HG02610 (cell line): Measurements from ENCODE around the gene COX4I2.
"Not testable (repeated sequence)": the region's sequence is repeated elsewhere in the genome, so short reads cannot be mapped to it uniquely, and the experiment has no call there.

Source experiments
- ATAC-seq: cut with Tn5 transposase; IDR thresholded peaks from one replicate; pipeline ENCODE4 v1.9.1; 2021; ENCODE audit warnings: mild to moderate bottlenecking, moderate library complexity; ENCODE audit not compliant: unreplicated experiment

The COX4I2 gene

GRCh38 chr20:31637660-31638059, at the start of gene COX4I2:
COX4I2 (plus strand) TSS chr20:31637912; CDS start chr20:31639018, 1,106 bp downstream.
- no peak for ATAC-seq

- ATAC-seq, result no peak
These were observed 46.9 kb upstream of the COX4I2 start for GRCh38 chr20:31590717-31591225.

- no peak for ATAC-seq
These were observed 44.3 kb upstream of the COX4I2 start for GRCh38 chr20:31593221-31594001.

GRCh38 chr20:31594002-31594557, 43.6 kb upstream of the COX4I2 start:
- ATAC-seq, result no peak

GRCh38 chr20:31594558-31595379, 42.9 kb upstream of the COX4I2 start:
- ATAC-seq, result no peak

- no peak for ATAC-seq
These were observed 42.4 kb upstream of the COX4I2 start for GRCh38 chr20:31595380-31595653.

GRCh38 chr20:31595654-31596411, 41.9 kb upstream of the COX4I2 start:
- ATAC-seq, result no peak

- ATAC-seq, result not testable (repeated sequence)
These were observed 41.3 kb upstream of the COX4I2 start for GRCh38 chr20:31596412-31596715.

- no peak for ATAC-seq
These were observed 40.8 kb upstream of the COX4I2 start for GRCh38 chr20:31596831-31597480.

- no peak for ATAC-seq
These were observed 40.2 kb upstream of the COX4I2 start for GRCh38 chr20:31597481-31597855.

GRCh38 chr20:31602431-31602778, 35.3 kb upstream of the COX4I2 start:
- ATAC-seq, result no peak

GRCh38 chr20:31602779-31603441, 34.8 kb upstream of the COX4I2 start:
- no peak for ATAC-seq

- peak; percentile 35 for ATAC-seq
These were observed 33.7 kb upstream of the COX4I2 start for GRCh38 chr20:31603822-31604566.

- ATAC-seq, result no peak
These were observed 33.1 kb upstream of the COX4I2 start for GRCh38 chr20:31604567-31605030.

- peak; percentile 95 for ATAC-seq
These were observed 32.4 kb upstream of the COX4I2 start, which contains the start of gene ID1 for GRCh38 chr20:31605031-31605901. ID1 (plus strand) TSS chr20:31605289; CDS start chr20:31605388, 99 bp downstream.

- ATAC-seq, result no peak
These were observed 31.6 kb upstream of the COX4I2 start for GRCh38 chr20:31605902-31606803.
